GM10847 (cell line): ENCODE data around the gene BICC1.

ENCODE experiments used
- POLR2A ChIP-seq: IDR thresholded peaks from 2 replicates; pipeline ENCODE4 v1.6.1; 2011; ENCODE audit not compliant: insufficient read length; ENCODE audit errors: extremely low read depth

BICC1 gene, protein sequence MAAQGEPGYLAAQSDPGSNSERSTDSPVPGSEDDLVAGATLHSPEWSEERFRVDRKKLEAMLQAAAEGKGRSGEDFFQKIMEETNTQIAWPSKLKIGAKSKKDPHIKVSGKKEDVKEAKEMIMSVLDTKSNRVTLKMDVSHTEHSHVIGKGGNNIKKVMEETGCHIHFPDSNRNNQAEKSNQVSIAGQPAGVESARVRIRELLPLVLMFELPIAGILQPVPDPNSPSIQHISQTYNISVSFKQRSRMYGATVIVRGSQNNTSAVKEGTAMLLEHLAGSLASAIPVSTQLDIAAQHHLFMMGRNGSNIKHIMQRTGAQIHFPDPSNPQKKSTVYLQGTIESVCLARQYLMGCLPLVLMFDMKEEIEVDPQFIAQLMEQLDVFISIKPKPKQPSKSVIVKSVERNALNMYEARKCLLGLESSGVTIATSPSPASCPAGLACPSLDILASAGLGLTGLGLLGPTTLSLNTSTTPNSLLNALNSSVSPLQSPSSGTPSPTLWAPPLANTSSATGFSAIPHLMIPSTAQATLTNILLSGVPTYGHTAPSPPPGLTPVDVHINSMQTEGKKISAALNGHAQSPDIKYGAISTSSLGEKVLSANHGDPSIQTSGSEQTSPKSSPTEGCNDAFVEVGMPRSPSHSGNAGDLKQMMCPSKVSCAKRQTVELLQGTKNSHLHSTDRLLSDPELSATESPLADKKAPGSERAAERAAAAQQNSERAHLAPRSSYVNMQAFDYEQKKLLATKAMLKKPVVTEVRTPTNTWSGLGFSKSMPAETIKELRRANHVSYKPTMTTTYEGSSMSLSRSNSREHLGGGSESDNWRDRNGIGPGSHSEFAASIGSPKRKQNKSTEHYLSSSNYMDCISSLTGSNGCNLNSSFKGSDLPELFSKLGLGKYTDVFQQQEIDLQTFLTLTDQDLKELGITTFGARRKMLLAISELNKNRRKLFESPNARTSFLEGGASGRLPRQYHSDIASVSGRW

GRCh38 chr10:58512491-58513187 is at the start of gene BICC1:
Gene BICC1 (plus strand): TSS chr10:58512872. CDS start chr10:58513144, 272 bp downstream.
- no peak for TF ChIP-seq POLR2A

DNA sequence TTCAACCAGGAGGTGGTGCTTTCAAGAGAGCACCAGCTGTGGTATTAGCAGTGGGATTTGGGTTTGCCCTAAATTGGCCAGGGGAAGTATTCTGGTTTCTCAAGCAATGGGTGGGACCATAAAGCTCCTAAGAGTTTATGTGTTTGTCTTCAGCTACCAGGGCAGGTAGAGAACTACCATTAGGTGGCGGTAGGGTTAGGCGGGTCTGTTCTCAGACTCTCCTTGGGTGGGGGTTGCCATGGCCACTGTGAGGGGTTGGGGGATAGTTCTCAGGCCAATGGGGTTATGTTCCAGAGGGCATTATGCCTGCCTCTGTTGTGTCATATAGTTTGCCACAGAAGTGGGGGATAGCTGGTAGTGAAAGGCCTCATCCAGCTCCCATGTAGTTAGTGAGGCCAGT is 47.7 kb upstream of the BICC1 start:
- no peak for TF ChIP-seq POLR2A

DNA sequence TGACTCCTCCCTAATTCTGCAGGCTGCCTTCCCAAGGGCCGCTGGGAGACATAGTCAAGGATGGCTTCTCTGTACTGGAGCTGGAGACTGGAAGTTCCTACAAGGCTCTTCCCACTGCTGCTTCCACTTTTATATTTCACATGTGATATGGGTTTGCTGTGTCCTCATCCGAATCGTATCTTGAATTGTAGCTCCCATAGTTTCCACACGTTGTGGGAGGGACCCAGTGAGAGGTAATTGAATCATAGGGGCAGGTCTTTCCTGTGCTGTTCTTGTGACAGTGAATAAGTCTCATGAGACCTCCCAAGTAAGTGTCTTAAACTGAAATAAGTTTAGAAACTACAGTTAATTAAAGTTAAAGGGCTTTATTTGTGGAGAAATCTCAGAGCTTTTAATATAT is 47.0 kb upstream of the BICC1 start:
- no peak for TF ChIP-seq POLR2A

DNA sequence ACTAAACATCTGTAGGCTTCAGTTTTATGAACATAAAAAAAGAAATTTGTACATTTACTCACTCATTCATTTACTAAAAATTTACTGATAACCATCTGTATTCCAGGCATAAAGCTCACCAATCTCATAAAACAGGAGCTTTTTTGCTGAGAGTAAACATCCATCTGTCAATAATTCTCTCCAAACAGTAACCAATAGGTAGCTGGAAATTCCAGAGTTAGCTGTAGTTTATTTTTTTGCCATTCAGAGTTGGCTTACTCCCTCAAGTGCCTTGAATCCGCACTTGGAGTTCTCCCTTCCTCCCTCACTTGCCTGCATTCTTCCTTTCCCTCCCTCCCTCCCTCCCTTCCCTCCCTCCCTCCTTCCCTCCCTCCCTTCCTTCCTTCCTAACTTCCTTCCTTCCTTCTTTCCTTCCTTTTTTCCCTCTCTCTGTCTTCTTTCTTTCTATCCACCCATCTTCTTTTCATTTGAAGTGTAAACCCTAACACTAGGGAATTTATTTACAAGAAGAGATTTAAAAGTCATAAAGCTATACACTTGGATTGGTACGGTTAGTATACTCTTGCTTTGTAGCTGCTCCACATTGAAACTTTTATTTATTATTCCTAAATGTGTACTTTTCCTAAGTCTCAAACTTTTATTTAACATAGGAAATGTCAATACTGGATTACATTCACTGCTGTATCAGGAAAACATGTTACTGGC is 44.6 kb upstream of the BICC1 start:
- TF ChIP-seq POLR2A = no peak

DNA sequence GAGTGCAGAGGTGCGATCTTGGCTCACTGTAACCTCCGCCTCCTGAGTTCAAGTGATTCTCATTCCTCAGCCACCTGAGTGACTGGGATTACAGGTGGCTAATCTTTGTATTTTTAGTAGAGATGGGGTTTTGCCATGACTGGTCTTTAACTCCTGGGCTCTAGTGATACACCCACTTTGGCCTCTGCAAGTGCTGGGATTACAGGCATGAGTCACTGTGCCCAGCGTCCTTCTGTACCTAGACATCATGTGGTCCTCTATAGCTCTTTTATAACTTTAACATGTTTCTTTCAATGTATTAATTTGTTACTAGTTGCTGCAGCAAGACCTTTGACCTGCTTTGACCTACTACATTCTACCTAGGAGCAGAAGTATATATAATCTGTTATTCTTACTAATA is 38.7 kb upstream of the BICC1 start:
- TF ChIP-seq POLR2A = no peak

DNA sequence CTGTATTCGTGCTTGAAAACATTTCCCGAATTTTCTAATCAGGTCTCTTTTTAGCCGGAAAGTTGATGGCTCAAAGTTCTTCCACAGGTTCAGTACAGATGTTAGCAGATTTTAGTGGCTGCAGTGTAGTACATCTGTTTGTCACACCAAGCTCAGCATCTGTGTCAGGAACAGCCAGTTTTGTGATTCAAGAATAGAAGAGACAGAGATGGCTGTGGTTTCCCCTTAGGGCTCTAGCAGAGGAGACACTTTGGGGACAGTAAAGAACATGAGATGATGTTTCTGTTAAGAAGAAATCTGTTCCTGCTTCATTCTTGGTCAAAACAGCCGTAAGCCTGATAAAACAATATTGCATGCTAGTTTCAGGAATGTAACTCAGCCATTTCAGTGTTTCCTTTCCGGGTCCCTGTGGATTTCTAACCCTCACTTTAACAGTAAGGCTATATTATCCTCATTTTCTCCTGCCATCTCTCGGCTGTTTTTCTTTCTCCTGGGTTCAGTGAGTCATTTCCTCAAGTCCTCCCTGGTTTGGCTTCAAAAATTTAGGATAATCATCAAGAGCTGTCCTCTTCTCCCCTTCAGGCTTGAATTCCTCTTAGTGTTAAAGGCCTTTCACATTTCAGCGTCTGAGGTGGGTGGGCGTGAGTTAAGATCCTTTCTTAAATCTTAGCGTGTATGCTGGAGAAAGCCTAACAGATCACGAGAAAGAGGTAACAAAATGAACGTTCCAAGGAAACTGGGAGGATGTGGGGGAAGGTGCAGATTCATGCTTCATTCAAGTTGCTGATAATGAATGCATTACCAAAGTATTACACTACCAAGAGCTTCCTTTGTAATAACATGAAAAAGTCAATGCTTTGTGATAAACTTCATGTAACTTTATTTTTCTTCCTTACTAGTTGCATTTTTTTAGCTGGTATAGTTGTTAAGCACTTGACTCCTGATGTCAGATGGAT is 37.1 kb upstream of the BICC1 start:
- TF ChIP-seq POLR2A = no peak

GRCh38 chr10:58477122-58477521 is 35.5 kb upstream of the BICC1 start:
- TF ChIP-seq POLR2A = no peak

DNA sequence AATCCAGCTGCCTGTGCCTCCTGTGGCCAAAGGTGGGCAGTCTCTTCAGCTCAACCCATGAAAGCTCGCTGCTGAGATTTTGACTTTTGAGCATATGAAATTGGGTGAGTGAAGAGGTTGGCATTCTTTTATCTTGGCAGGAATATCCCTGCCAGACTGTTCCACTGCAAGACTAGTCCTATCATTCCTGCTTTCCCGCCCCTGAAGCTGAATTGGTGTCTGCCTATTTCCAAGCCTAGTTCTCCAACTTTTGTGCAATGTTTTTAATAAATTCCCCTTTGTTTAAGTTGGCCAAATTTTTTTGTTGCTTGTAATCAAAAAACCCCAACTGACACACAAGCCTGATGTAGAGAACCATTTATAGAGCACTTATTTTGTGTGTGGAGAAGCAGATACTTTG is 34.8 kb upstream of the BICC1 start:
- TF ChIP-seq POLR2A = no peak

DNA sequence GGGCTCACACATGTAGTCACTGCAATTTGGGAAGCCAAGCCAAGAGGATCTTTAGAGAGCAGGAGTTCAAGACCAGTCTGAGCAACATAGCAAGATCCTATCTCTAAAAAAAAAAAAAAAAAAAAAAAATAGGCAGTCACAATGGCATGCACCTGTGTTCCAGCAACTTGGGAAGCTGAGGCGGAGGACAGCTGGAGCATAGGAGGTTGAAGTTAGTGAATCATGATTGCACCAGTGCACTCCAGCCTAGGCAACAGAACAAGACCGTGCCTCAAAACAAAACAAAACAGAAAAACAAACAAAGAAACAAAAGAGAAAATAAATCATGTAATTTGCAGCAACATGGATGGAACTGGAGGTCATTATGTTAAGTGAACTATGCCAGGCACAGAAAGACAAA is 33.6 kb upstream of the BICC1 start:
- no peak for TF ChIP-seq POLR2A

DNA sequence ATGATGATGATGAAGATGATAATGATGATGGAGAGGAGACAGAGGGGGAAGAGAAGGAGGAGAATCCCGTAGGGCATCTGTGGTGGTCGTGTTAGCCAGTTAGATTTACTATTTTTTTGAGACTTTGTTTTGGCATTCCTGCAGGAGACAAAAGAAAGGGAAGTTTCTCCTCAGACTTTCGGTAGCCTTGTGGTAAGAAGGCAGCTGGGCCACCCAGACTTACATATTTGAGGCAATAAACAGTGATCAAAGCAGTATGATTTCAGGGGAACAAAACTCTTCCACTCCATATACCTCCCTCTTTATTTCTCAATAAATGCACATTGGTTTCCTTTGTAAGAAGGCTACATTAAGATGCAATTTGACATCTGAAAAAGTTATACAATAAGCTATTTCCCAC is 32.4 kb upstream of the BICC1 start:
- no peak for TF ChIP-seq POLR2A

DNA sequence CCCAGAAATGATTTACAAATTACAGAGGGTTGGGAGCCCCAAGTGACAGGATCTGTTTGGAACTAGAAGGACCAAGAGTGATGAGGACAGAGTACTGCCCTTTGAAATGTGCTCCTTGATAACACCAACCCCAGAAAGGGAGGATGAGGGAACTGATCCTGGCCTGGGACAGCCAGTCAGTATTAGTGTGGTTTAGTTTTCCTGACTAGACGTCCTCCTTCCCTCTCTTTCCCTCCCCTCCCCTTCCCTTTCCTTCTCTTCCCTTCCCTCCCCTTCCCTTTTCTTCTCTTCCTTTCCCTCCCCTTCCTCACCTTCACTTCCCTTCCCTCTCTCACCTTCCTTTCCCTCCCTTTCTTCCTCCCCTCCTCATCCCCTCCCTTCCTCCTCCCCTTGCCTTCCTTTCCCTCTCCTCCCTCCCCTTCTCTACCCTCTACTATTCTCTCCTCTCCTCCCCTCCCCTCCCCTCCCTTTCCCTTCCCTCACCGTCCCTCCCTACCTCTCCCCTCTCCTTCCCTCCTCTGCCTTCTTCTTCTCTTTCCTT is 31.0 kb upstream of the BICC1 start:
- no peak for TF ChIP-seq POLR2A

GRCh38 chr10:58486821-58487220 is 25.9 kb upstream of the BICC1 start:
- no peak for TF ChIP-seq POLR2A

GRCh38 chr10:58488921-58489320 is 23.8 kb upstream of the BICC1 start:
- no peak for TF ChIP-seq POLR2A

DNA sequence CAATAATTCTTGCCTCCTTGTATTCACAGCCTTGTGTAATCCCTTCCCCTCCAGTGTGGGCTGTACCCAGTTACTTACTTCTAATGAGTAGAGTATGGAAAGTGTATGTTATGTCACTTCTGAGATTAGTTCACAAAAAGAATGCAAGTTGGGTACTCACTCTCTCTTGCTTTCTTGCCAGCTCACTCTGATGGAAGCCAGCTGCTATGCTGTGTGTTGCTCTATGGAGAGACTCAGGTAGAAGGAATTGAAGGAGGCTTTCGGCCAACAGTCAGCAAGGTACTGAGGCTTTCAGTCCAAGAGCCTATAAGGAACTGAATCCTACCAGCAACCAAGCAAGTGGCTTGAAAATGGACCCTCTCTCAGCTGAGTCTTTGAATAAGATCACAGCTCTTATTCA is 9.7 kb upstream of the BICC1 start:
- TF ChIP-seq POLR2A = no peak

GRCh38 chr10:58508316-58508715 is 4.4 kb upstream of the BICC1 start:
- TF ChIP-seq POLR2A = no peak
